ENCODE results near the gene FBXW11. TPM values are rescaled to one million over a fixed set of nuclear protein-coding genes. Genes with fewer than 3 reads are reported as not detected.

Gene FBXW11
- total RNA-seq, 1 experiment from 2014 or later: 54.8 TPM

DNA sequence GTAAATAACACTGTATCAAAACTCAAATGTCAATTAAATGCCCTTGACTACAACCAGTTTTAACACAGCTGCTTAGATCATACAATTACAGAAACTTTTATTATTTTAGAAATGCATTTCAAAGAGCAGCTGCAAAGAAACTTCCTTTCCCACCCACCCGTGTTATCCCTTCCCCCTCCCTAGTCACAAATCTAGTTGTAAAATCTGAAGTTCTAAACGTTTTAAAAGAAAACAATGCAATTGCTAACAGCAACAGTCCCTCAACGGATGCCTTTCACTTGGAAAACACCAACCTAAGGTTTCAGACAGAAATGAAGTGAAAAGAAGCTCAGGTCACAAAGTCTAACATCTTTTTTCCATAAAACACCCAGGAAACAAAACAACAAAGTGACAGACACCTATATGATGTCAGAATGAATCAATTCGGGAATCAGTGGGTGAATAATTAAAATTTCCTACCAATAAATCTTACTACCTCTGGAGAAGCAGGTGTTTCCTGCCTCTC lies 100.3 kb downstream of the FBXW11 start:
- CTCF ChIA-PET: no interaction called here
- no peak for TF ChIP-seq EZH2 (IDR thresholded peaks at IDR 0.05; ENCODE audit: low read depth)
- TF ChIP-seq, protein P1, sequence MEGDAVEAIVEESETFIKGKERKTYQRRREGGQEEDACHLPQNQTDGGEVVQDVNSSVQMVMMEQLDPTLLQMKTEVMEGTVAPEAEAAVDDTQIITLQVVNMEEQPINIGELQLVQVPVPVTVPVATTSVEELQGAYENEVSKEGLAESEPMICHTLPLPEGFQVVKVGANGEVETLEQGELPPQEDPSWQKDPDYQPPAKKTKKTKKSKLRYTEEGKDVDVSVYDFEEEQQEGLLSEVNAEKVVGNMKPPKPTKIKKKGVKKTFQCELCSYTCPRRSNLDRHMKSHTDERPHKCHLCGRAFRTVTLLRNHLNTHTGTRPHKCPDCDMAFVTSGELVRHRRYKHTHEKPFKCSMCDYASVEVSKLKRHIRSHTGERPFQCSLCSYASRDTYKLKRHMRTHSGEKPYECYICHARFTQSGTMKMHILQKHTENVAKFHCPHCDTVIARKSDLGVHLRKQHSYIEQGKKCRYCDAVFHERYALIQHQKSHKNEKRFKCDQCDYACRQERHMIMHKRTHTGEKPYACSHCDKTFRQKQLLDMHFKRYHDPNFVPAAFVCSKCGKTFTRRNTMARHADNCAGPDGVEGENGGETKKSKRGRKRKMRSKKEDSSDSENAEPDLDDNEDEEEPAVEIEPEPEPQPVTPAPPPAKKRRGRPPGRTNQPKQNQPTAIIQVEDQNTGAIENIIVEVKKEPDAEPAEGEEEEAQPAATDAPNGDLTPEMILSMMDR (conservative IDR thresholded peaks at IDR 0.05): no peak
- no peaks in the 10 kb centered on the region for H3K4me1 ChIP-seq (replicated peaks; ENCODE audit: insufficient read depth)

DNA sequence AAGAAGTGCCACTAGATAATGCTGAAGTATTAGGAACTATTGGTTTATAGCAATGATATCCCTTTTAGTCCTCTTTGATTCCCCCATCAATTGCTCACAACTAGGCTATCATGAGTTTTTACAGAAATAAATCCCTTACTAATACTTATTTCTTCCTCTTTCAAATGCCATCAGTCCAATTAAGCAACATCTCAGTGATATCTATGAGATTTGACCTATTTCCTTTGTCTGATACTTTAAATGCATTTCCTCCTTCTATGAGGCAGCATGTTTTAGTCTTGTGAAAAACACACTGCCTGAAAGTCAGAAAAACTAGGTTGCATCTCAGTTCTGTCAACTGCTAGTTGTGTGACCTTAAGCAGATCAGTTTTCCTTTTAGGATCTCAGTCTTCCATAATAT lies 101.6 kb downstream of the FBXW11 start:
- Histone ChIP-seq H2AFZ (no peak overlapping the region), H3K79me2 (ENCODE audit: low read depth) (peaks cover 54% of the 10 kb centered on the region), H3K4me2 (no peak overlapping the region), H3K36me3 (ENCODE audit: low read depth) (peaks cover 5% of the 10 kb centered on the region; the same call in 1 of the 2 replicates), H3K9me2 (ENCODE audit: insufficient read depth) (no peaks in the 10 kb centered on the region), H3K4me1 (replicated peaks; ENCODE audit: insufficient read depth) (no peaks in the 10 kb centered on the region), H3K4me3 (no peak overlapping the region), H3F3A (ENCODE audit: insufficient read depth, low read depth) (peaks cover 12% of the 10 kb centered on the region; the same call in 1 of the 2 replicates), H4K20me1 (ENCODE audit: insufficient read depth) (peaks cover 15% of the 10 kb centered on the region), H3K9me3 (ENCODE audit: insufficient read depth, low read depth) (no peaks in the 10 kb centered on the region), H3K27ac (no peak overlapping the region), H3K27me3 (ENCODE audit: insufficient read depth, low read depth) (no peaks in the 10 kb centered on the region)
- ChIA-PET CTCF (no interaction called here), POLR2A (ENCODE audit: unreplicated experiment) (no interaction called here)
- intact Hi-C loops (cut with micrococcal nuclease; ENCODE audit: unreplicated experiment): loop anchor here (5.0 to 10.0 kb wide), 2 partner anchors 273 to 1160 kb away; no protein-coding TSS in a partner anchor
- no peak for DNase-seq
- TF ChIP-seq EZH2 (IDR thresholded peaks at IDR 0.05; ENCODE audit: low read depth): no peak
- TF ChIP-seq, protein P1 (conservative IDR thresholded peaks at IDR 0.05): no peak
- no TSS peak for BruUV-seq (replicated peaks)

More for the DNA sequence above, 100.3 kb downstream of the FBXW11 start:
- Histone ChIP-seq H3F3A (ENCODE audit: insufficient read depth, low read depth) (peaks cover 12% of the 10 kb centered on the region; the same call in 1 of the 2 replicates), H3K27ac (no peak overlapping the region), H3K9me2 (ENCODE audit: insufficient read depth) (no peaks in the 10 kb centered on the region), H3K4me2 (no peak overlapping the region), H3K9me3 (ENCODE audit: insufficient read depth, low read depth) (no peaks in the 10 kb centered on the region), H3K79me2 (ENCODE audit: low read depth) (peaks cover 51% of the 10 kb centered on the region), H3K4me3 (no peak overlapping the region), H4K20me1 (ENCODE audit: insufficient read depth) (peaks cover 15% of the 10 kb centered on the region), H3K36me3 (ENCODE audit: low read depth) (peaks cover 5% of the 10 kb centered on the region; the same call in 1 of the 2 replicates), H3K27me3 (ENCODE audit: insufficient read depth, low read depth) (no peaks in the 10 kb centered on the region), H2AFZ (no peak overlapping the region)
- BruUV-seq (replicated peaks): no TSS peak
- POLR2A ChIA-PET (ENCODE audit: unreplicated experiment): interaction anchor here (0.6 kb wide), 1 partner anchor 100 kb away, joined by 3 read pairs; the partner anchor contains the start of gene FBXW11
- no peak for DNase-seq
- intact Hi-C loops (cut with micrococcal nuclease; ENCODE audit: unreplicated experiment): loop anchor here (2.0 to 10.0 kb wide), 3 partner anchors 274 to 1161 kb away; no protein-coding TSS in a partner anchor

GRCh38 chr5:171901764-171902163 lies 104.7 kb downstream of the FBXW11 start:
- Histone ChIP-seq H3K36me3 (ENCODE audit: low read depth) (peaks cover 5% of the 10 kb centered on the region; the same call in 1 of the 2 replicates), H3K9me3 (ENCODE audit: insufficient read depth, low read depth) (no peaks in the 10 kb centered on the region), H4K20me1 (ENCODE audit: insufficient read depth) (peaks cover 12% of the 10 kb centered on the region), H3K79me2 (ENCODE audit: low read depth) (peaks cover 44% of the 10 kb centered on the region), H2AFZ (no peak overlapping the region), H3F3A (ENCODE audit: insufficient read depth, low read depth) (no peaks in the 10 kb centered on the region; the same call in 1 of the 2 replicates), H3K9me2 (ENCODE audit: insufficient read depth) (no peaks in the 10 kb centered on the region), H3K4me3 (no peak overlapping the region), H3K4me2 (no peak overlapping the region), H3K27me3 (ENCODE audit: insufficient read depth, low read depth) (no peaks in the 10 kb centered on the region), H3K4me1 (replicated peaks; ENCODE audit: insufficient read depth) (no peaks in the 10 kb centered on the region), H3K27ac (no peak overlapping the region)
- no peak for DNase-seq
- ChIA-PET POLR2A (ENCODE audit: unreplicated experiment) (no interaction called here), CTCF (no interaction called here)
- TF ChIP-seq EZH2 (IDR thresholded peaks at IDR 0.05; ENCODE audit: low read depth): no peak
- TF ChIP-seq, protein P1 (conservative IDR thresholded peaks at IDR 0.05): no peak
- BruUV-seq (replicated peaks): no TSS peak
- intact Hi-C loops (cut with micrococcal nuclease; ENCODE audit: unreplicated experiment): loop anchor here (10.0 kb wide), 1 partner anchor 1157 kb away; no protein-coding TSS in a partner anchor
